T-helper 22 cell (primary cell): ENCODE measurements around the gene PGM2.
"Not testable (repeated sequence)": the region's sequence is repeated elsewhere in the genome, so short reads cannot be mapped to it uniquely, and the experiment has no call there.

Experiments used
- DNase-seq: peaks from one replicate; pipeline ENCODE4 v3.0.0-alpha.2; 2020; ENCODE audit warnings: low read depth

PGM2 gene

GRCh38 chr4:37826295-37827029 is at the start of gene PGM2:
TSS of gene PGM2 (plus strand) at chr4:37826686. CDS start at chr4:37826733, 47 bp downstream.
- peak; percentile 82 for DNase-seq

- no peak for DNase-seq
Observed at GRCh38 chr4:37779896-37780295, 46.6 kb upstream of the PGM2 start.

GRCh38 chr4:37780444-37781130 is 45.9 kb upstream of the PGM2 start:
- DNase-seq: peak; percentile 9

- DNase-seq: no peak
Observed at GRCh38 chr4:37781131-37781455, 45.4 kb upstream of the PGM2 start.

- DNase-seq: not testable (repeated sequence)
Observed at GRCh38 chr4:37786267-37786666, 40.2 kb upstream of the PGM2 start.

- DNase-seq: not testable (repeated sequence)
Observed at GRCh38 chr4:37787883-37788460, 38.5 kb upstream of the PGM2 start.

GRCh38 chr4:37788819-37789218 is 37.7 kb upstream of the PGM2 start:
- no peak for DNase-seq

GRCh38 chr4:37792241-37792640 is 34.2 kb upstream of the PGM2 start:
- DNase-seq: no peak

GRCh38 chr4:37793562-37793961 is 32.9 kb upstream of the PGM2 start:
- no peak for DNase-seq

GRCh38 chr4:37794056-37794455 is 32.4 kb upstream of the PGM2 start:
- no peak for DNase-seq

- no peak for DNase-seq
Observed at GRCh38 chr4:37795581-37796195, 30.8 kb upstream of the PGM2 start.

- DNase-seq: no peak
Observed at GRCh38 chr4:37797374-37797773, 29.1 kb upstream of the PGM2 start.

- DNase-seq: no peak
Observed at GRCh38 chr4:37797923-37798322, 28.6 kb upstream of the PGM2 start.

GRCh38 chr4:37798616-37799015 is 27.9 kb upstream of the PGM2 start:
- no peak for DNase-seq

GRCh38 chr4:37799941-37800554 is 26.4 kb upstream of the PGM2 start:
- no peak for DNase-seq

- no peak for DNase-seq
Observed at GRCh38 chr4:37802068-37802666, 24.3 kb upstream of the PGM2 start.

- DNase-seq: no peak
Observed at GRCh38 chr4:37803348-37803973, 23.0 kb upstream of the PGM2 start.

GRCh38 chr4:37805091-37805490 is 21.4 kb upstream of the PGM2 start:
- DNase-seq: no peak

- DNase-seq: no peak
Observed at GRCh38 chr4:37812713-37813112, 13.8 kb upstream of the PGM2 start.

GRCh38 chr4:37815591-37815990 is 10.9 kb upstream of the PGM2 start:
- DNase-seq: no peak

GRCh38 chr4:37816006-37816405 is 10.5 kb upstream of the PGM2 start:
- DNase-seq: no peak

GRCh38 chr4:37816719-37817118 is 9.8 kb upstream of the PGM2 start:
- no peak for DNase-seq
